ENCODE measurements around the gene NABP2.
"Not testable (repeated sequence)": the region's sequence is repeated elsewhere in the genome, so short reads cannot be mapped to it uniquely, and the experiment has no call there.

NABP2 gene

DNA sequence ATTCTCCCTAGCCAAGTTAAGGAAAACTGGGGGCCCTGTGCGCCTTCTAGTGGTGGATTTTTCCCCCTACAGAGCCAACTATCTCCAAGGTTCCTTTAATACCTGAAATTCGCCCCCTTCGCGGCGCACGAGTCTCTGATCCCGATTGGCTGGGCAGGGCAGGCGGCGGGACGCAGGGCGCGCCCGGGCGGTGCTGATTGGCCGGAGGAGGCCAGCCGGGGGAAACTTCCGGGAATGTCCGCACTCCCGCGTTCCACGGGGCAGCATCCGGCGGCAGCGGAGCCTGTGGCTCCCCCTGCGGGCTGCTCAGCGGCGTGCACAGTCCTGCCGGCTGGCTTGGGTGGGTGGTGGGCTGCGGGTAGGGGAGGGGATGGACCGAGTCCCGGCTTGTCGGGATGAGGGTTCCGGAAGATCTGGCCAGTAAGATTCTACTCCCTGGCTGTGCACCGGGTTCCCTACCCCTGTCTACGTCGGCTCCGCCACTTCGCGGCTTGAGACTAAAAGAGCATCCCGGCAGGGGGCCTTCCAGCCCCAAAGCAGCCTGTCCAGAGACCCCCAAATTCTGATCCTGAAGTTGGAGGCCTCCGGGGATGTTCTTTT lies at the start of gene NABP2:
Gene NABP2, plus strand, starts transcription at position 241 of the 600 bp plus-strand sequence. CDS start 515 bp downstream, outside the sequence.
- DNase-seq (ENCODE audit: low read depth, low spot score): peak; percentile 95

DNA sequence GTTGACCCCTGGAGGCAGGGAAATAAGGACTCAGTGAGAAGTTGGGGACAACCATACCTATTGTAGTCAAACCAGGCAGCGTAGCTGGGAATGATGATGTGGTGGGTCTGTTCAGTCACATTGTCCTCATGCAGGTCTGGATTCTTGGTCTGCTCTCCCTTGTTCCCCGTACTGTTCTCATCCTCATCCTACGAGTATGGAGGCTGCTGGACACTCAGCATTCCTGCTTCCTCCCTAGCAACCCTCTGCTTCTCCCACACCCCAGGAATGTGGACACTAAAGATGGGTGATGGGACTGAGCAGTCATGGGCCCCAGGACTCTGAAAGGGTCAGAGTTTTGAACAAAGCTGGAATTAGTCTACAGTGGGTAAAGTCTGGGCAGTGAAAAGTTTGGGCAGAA lies 45.8 kb upstream of the NABP2 start:
- DNase-seq (ENCODE audit: low read depth, low spot score): no peak

- no peak for DNase-seq (ENCODE audit: low read depth, low spot score)
These were observed 37.2 kb upstream of the NABP2 start for GRCh38 chr12:56186957-56187356.

DNA sequence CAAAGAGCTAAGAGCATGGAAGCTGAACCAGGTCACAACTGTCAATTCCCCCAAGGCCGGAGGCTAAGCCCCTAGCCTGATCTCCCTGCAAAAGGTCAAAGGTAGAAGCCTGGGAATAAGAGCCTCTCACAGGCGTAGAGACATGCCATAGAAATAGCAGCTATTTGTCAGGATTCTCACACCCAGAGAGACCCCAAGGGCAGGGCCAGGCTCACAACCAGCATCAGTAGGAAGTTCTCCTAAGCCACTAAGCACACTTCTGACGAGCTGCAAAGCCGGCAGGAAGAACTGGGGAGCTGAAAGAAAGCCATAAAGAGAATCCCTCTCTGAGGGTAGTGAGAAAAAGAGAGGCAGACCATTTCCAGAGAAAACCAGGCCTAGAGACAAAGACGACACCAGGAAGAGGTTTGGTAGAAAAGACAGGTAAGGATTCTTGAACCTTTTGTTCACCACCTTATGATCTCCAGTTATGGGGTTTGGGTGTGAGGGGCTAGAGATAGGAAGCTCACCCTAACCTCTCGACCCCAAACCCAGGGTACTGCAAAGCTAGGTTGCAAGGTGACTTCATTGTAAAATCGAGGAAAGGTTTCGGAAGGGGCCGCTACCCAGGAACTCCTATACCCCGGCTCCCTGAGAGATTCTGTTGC lies 35.9 kb upstream of the NABP2 start:
- DNase-seq (ENCODE audit: low read depth, low spot score): no peak

DNA sequence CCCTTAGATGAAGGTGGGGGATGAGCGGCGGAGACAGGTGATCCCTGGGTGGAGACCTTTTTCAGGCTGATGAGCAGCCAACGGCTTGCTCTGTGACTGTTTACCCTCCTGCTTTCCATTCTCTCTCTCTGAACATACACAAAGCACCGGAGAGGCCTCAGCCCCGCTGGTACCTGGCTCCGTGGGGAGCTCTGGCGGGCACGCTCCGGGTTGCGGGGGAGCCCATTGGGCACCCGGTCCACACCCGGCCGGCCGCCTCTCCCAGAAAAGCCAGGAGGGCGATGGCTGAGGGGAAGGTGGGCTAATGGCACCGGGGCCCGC lies 35.4 kb upstream of the NABP2 start:
- DNase-seq (ENCODE audit: low read depth, low spot score): no peak

- peak; percentile 74 for DNase-seq (ENCODE audit: low read depth, low spot score)
These were observed 34.8 kb upstream of the NABP2 start, which contains the start of gene SMARCC2 for GRCh38 chr12:56189099-56189917. TSS of gene SMARCC2 (minus strand) at chr12:56189483. CDS start at chr12:56189461, 22 bp downstream.

- peak; percentile 70 for DNase-seq (ENCODE audit: low read depth, low spot score)
These were observed 34.0 kb upstream of the NABP2 start for GRCh38 chr12:56189918-56190694.

DNA sequence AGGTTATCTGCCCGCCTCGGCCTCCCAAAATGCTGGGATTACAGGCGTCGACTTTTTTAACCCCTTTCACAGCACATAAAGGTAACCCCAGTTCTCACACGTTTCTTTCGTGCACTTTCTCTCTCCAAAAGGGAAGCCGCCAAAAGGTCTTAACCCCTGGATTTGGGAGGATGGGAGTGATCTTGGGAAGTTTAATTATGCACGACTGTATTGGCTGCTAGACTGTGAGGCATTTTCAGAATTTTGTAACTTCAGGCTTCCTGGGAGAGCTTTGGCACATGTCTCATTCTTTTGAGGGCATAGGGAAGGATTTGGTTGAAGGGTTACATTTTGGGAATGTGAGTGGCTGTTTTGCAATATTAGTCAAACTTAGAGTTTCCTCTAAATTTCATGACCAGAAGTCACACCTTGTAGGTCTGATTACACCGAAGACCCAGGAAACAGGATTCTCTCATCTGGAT lies 33.4 kb upstream of the NABP2 start:
- no peak for DNase-seq (ENCODE audit: low read depth, low spot score)

- DNase-seq (ENCODE audit: low read depth, low spot score): no peak
These were observed 31.6 kb upstream of the NABP2 start for GRCh38 chr12:56192582-56192981.

GRCh38 chr12:56193025-56193578 lies 31.0 kb upstream of the NABP2 start:
- peak; percentile 78 for DNase-seq (ENCODE audit: low read depth, low spot score)

GRCh38 chr12:56196818-56197550 lies 27.2 kb upstream of the NABP2 start:
- not testable (repeated sequence) for DNase-seq (ENCODE audit: low read depth, low spot score)

GRCh38 chr12:56197921-56198635 lies 26.1 kb upstream of the NABP2 start:
- no peak for DNase-seq (ENCODE audit: low read depth, low spot score)

DNA sequence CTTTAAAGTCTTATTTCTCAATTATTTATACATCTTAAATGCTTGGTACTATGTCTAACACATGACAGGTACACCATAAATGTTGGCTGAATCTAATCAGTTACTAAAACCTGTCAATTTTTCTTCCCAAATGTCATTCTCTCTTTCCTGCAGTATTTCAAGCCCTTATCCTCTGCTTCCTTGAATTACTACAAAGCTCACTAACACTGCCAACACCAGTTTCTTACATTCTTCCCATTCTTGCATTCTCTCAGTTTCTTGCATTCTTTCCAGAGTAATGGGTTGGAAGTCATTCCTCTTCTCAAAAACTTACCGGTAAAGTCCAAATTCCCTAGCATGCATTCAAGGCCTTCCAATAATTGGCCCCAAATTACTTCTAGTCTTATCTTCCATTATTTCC lies 25.3 kb upstream of the NABP2 start:
- DNase-seq (ENCODE audit: low read depth, low spot score): no peak

DNA sequence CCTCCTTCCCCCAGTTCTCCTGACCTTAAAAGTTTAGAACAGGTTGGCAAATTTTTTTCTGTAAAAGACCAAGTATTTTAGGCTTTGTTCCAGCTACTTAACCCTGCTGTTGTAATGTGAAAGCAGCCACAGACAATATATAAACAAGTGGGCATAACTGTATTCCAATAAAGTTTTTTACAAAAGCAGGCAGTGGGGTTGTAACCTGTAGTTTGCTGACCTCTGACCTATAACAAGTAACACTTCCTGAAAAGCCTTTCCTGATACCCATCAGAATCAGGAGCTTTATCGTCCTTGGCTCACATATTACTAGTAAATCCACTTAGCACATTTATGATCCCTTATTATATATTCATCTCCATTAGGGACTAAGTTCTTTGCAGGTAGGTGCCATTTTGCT lies 21.8 kb upstream of the NABP2 start:
- DNase-seq (ENCODE audit: low read depth, low spot score): no peak

GRCh38 chr12:56202838-56203237 lies 21.3 kb upstream of the NABP2 start:
- no peak for DNase-seq (ENCODE audit: low read depth, low spot score)

DNA sequence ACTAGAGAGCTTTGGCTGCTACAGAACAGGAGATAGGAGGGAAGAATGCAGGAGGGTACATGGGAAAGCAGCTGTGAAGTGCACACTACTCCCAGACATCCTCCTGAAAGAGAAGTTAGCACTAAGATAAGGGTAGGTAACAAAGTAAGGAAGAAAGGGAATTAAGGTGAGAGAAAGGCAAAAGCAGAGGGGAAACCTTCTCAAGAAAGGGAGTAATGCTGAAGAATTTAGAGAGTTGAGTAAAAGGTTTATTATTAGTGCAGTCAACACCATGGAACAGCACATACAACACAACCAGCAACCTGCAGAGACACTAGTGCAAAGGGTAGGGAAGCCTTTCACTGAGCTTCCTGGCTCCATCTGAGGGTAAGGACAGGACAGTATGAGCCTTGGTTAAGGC lies 19.9 kb upstream of the NABP2 start:
- DNase-seq (ENCODE audit: low read depth, low spot score): no peak

DNA sequence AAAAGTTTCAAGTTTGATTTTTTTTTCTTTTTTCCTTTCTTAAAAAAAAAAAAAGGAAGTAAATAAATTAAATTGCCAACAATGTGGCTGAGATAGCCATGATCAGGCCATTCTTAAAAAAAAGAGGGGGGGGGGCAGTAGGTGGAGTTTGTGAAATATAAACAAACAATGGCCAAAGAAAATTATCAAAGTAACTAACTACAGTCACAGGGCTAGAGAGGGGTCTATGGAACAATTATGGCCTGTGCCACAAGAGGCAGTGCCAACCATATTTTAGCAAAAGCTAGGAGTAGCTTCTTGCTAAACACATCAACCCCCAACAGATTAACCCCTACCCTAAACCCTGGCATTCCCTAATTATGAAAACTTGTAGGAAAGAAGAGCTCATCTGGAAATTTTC lies 18.7 kb upstream of the NABP2 start:
- no peak for DNase-seq (ENCODE audit: low read depth, low spot score)

DNA sequence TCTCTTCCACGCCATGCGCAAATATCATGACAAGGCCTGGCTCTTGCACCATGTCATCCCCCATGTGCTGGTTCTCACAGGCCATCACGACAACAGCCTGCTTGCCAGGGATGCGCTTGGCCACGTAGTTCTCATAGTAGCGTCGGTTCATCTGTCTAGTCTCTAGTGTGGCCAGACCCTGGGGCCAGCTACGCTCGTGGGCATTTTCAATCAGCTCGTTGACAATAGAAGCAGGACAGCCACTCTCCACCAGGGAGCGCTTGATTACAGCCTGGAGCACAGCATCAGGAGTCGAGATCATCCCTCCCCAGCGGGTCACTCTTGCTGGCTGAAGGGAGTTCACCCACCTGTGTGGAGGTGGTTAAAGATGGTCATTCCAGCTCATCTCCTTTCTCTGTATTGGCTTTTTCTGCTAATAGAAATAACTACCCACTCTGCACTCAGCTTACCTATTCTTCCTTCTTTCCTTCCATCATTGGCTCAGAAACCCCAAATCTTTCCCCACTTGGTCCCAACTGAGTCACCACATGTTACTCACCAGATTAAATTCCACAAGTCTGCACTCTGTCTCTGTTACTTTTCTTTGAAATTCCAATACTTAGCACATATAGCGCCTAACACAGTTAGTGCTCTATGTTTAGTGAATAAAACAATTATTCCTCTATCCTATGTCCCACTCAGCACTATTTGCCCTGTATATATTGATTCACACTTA lies 17.5 kb upstream of the NABP2 start:
- no peak for DNase-seq (ENCODE audit: low read depth, low spot score)

DNA sequence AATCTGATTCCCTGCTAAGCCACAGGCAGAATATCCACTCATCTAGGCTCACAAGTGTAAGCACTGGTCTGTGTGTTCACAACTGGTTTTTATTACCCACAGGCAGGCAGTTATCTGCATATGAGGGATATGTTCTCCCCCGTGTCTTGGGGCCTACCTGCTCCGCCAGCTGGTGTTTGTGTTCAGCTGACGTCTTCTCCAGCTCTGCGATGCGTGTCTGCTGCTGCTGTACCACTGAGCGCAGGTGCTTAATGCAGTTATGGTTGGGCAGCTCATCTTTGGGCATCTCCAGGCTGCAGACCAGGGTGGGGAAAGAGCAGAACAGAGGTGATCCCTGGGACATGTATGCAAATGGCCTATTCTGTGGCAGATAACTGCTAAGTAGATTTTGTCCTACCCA lies 16.1 kb upstream of the NABP2 start:
- DNase-seq (ENCODE audit: low read depth, low spot score): no peak

DNA sequence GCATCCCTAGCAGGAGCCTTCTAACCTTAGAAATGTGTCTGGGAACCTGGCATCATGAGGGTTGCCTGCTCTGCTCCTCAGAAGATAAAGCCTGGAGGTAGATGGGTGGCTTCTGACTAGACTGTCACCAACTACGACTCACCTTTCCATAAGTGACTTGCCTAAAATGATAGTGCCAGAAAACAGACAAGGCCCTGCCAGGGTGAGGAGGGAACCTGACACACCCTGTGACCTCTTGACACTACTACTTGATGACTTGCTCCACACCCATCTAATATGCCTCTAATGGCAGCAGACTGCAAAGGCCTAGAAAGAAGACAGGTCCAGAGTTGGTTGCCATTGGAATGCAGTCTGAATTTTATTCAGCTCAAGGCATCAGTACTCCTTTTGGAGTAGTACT lies 11.8 kb upstream of the NABP2 start:
- no peak for DNase-seq (ENCODE audit: low read depth, low spot score)

Measured in smooth muscle cell of the brain vasculature (primary cell).